CD4-positive, alpha-beta T cell treated with Interleukin-6 for 4 hours (primary cell): Measurements from ENCODE around the gene NFATC1.

Experiments used
- DNase-seq: peaks from one replicate; pipeline ENCODE4 v3.0.0-alpha.2; 2020; ENCODE audit warnings: mixed read lengths

NFATC1 gene

GRCh38 chr18:79564441-79564840 lies 168.7 kb downstream of the NFATC1 start:
- no peak for DNase-seq

- no peak for DNase-seq
Observed at GRCh38 chr18:79566771-79567431, 171.2 kb downstream of the NFATC1 start.

GRCh38 chr18:79567481-79568147 lies 171.9 kb downstream of the NFATC1 start:
- no peak for DNase-seq

- no peak for DNase-seq
Observed at GRCh38 chr18:79568543-79569205, 172.9 kb downstream of the NFATC1 start.

- DNase-seq = no peak
Observed at GRCh38 chr18:79569720-79570119, 174.0 kb downstream of the NFATC1 start.

GRCh38 chr18:79570266-79571201 lies 174.8 kb downstream of the NFATC1 start:
- no peak for DNase-seq

- DNase-seq = no peak
Observed at GRCh38 chr18:79571211-79572092, 175.7 kb downstream of the NFATC1 start.

- DNase-seq = no peak
Observed at GRCh38 chr18:79572093-79572780, 176.5 kb downstream of the NFATC1 start.

- DNase-seq = no peak
Observed at GRCh38 chr18:79572848-79573451, 177.2 kb downstream of the NFATC1 start.

GRCh38 chr18:79573921-79574491 lies 178.3 kb downstream of the NFATC1 start:
- DNase-seq = no peak

GRCh38 chr18:79574938-79575525 lies 179.3 kb downstream of the NFATC1 start:
- DNase-seq = no peak

GRCh38 chr18:79575891-79576685 lies 180.4 kb downstream of the NFATC1 start:
- DNase-seq = no peak

GRCh38 chr18:79576686-79577351 lies 181.1 kb downstream of the NFATC1 start:
- DNase-seq = no peak

GRCh38 chr18:79577451-79578395 lies 182.0 kb downstream of the NFATC1 start:
- DNase-seq = peak; percentile 8

GRCh38 chr18:79578396-79579260 lies 182.9 kb downstream of the NFATC1 start:
- DNase-seq = no peak
